ENCODE results near the gene TMEM53.

- TF ChIP-seq CTCF (IDR thresholded peaks at IDR 0.05) (no peak), POLR2A (IDR thresholded peaks at IDR 0.05) (no peak)
Measured at GRCh38 chr1:44620072-44620471, 54.2 kb downstream of the TMEM53 start.

Data from prostate gland (tissue), 2 donors.